ENCODE measurements around the gene C5orf24. TPM values are rescaled to one million over a fixed set of nuclear protein-coding genes. Genes with fewer than 3 reads are reported as not detected.

Gene C5orf24
- total RNA-seq = 74.5 and 82.0 TPM in 2 replicates

DNA sequence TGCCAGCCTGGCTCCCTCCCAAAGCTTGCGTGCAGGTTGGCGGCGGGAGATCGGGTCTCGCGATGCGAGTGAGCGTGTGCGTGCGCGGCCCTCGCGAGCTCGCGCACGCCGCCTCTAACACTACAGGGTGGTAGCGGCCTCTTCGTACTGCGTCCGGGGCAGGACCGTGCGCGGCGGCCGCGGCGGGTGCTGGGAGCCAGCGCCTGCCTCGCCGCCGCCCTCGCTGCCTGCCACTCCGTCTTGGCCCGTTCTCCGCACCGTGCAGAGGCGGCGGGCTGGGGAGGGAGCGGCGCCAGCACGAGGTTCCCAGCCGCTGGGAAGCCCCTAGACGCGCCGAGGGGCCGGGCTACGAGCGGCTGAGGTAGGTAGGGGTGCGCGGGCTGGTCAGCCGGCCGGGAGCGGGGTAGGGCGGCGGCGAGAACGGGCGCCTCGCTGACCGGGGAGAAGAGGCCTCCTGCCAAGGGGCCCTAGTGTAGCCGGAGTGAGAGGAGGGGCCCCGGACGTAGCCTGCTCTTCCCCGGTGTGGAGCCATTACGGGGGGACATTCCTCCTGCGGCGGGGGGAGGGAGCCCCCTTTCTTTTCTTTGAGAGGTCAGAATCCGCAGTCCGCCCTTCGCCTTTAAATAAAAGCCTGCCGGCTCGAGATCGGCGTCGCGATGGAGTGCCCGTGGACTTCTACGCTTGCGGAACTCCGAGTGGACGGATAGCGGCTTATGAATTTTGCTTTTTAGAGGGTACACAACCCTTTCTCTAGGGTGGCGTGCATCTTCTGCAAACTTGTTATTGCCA, at the start of gene C5orf24:
C5orf24 (plus strand) TSS at position 117 of the 789 bp plus-strand sequence. CDS start 8,933 bp downstream, outside the sequence.

DNA sequence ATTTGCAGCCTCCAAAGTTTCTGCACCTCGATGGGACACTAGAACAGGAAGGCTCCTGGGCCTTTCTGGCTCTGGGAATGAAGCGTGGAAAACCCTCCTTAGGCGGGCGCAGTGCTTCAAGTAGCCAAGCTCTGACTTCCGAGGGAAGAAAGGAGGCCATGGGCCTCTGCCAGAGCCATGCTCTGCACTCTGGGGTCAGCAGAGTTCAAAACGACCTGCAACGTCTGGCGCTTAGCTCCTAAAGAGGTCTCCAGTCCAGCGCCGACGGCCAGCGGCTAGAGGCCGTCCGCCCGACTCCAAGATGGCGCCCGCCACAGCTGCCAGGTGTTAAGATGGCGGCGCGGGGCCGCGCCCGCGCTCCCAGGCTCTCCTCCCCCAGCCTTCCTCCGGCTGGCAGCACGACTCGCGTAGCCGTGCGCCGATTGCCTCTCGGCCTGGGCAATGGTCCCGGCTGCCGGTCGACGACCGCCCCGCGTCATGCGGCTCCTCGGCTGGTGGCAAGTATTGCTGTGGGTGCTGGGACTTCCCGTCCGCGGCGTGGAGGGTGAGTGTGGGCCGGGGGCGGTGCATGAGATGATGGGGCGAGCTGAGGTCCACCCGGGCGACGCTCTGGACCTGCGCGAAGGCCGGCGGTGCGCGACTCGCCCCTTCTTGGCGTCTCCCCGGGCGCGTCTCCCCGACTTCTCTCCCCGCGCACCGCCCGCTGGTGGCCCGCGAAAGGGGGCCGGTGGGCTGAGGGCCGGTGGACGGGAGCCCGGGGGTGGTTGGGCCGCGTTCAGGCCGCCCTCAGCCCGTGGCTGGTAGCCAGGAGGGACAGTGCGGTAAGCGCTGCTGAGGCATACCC, 28.4 kb downstream of the C5orf24 start, which contains the start of gene TXNDC15:
TXNDC15 (plus strand) TSS at position 385 of the 844 bp plus-strand sequence; CDS start at position 442, 57 bp downstream.

DNA sequence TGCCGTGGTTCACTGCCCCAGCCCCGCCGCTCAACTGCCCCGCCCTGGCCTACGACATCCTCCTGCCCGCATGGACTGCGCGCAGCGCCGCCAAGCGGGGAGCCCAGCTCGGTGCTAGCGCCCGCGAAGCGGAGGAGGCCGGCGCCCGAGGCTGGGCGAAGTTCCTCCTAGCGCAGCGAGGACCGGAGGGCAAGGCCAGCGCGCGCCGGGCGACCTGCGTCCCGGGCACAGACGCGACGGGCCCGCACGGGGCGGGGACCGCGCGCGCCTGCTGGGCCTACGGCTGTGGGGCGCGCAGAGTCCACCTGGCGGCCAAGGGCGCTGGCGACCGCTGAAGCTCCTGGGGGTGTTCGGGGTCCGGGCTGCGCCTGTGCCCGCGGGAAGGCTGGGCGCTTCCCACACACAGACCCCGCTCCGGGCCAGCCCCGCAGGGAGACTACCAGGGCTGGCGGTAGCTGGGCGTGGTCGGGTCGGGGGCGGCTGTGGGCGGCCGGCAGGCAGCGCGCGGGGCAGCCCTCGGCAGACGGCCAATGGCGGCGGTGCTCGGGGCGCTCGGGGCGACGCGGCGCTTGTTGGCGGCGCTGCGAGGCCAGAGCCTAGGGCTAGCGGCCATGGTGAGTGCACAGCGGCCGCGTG, 59.0 kb downstream of the C5orf24 start, which contains the start of gene PCBD2:
PCBD2 (plus strand) TSS at position 522 of the 636 bp plus-strand sequence; CDS start at position 531, 9 bp downstream.

Other genes starting within 250 kb of the C5orf24 start
- 26.5 and 44.7 TPM in 2 replicates for gene SAR1B, start 213.1 kb upstream of the C5orf24 start, total RNA-seq
- 29.1 and 34.7 TPM in 2 replicates for gene SEC24A, start 197.2 kb upstream of the C5orf24 start, total RNA-seq
- gene CAMLG, start 107.4 kb upstream of the C5orf24 start, total RNA-seq = 30.9 and 37.6 TPM in 2 replicates
- gene DDX46, start 87.2 kb upstream of the C5orf24 start, total RNA-seq = 29.1 and 31.3 TPM in 2 replicates
- gene TXNDC15, start 28.4 kb downstream of the C5orf24 start, total RNA-seq = 58.5 and 70.6 TPM in 2 replicates
- 4.9 and 6.4 TPM in 2 replicates for gene PCBD2, start 59.2 kb downstream of the C5orf24 start, total RNA-seq
- gene CATSPER3, start 121.9 kb downstream of the C5orf24 start, total RNA-seq = under 0.01 TPM in 1 of 2 replicates, not detected in the other
- 0.10 TPM in 1 of 2 replicates, not detected in the other for gene PITX1, start 188.3 kb downstream of the C5orf24 start, total RNA-seq

Measured in vein endothelial cell (primary cell).